Mesothelial cell of epicardium (in vitro differentiated cells): ENCODE results near the gene SPRR4. TPM values are rescaled to one million over a fixed set of nuclear protein-coding genes. Genes with fewer than 3 reads are reported as not detected.

Experiments used
- DNase-seq, 2 experiments: peaks; one replicate each; pipeline ENCODE4 v3.0.0; 2021; ENCODE audit warnings: low spot score in 2 of 2; ENCODE audit not compliant: unreplicated experiment in 2 of 2
- H3K27ac Mint-ChIP-seq: 2 replicates; pipeline ENCODE4 v1.8.0; 2021; ENCODE audit warnings: mixed read lengths
- H3K27me3 Mint-ChIP-seq: 2 replicates; pipeline ENCODE4 v1.8.0; 2021; ENCODE audit warnings: low read depth, mixed read lengths
- H3K36me3 Mint-ChIP-seq: 2 replicates; pipeline ENCODE4 v1.8.0; 2021; ENCODE audit warnings: mixed read lengths
- H3K4me1 Mint-ChIP-seq: 2 replicates; pipeline ENCODE4 v1.8.0; 2021; ENCODE audit warnings: mixed read lengths
- H3K4me3 Mint-ChIP-seq: 2 replicates; pipeline ENCODE4 v1.8.0; 2021; ENCODE audit warnings: mild to moderate bottlenecking, moderate library complexity, mixed read lengths
- H3K9me3 Mint-ChIP-seq: 2 replicates; pipeline ENCODE4 v1.8.0; 2021; ENCODE audit warnings: mixed read lengths
- CTCF ChIP-seq: fragments of 200-600 bp; sonication (generic); IDR thresholded peaks from one replicate; pipeline ENCODE4 v1.5.0; 2021; ENCODE audit warnings: antibody characterized with exemption; ENCODE audit not compliant: unreplicated experiment
- total RNA-seq: library from RNA; stranded (reverse); gene quantifications from 3 replicates; pipeline ENCODE4 v1.2.1, GENCODE V29; 2021

The SPRR4 gene
- total RNA-seq, 1 donor from 2014 or later, result not detected

- Mint-ChIP-seq H3K27me3 (peaks cover 4% of the 10 kb centered on the region), H3K4me3 (no peak within 1 kb of the TSS), H3K36me3 (no peaks in the 10 kb centered on the region), H3K27ac (no peak within 1 kb of the TSS), H3K9me3 (peaks cover 39% of the 10 kb centered on the region), H3K4me1 (no peaks in the 10 kb centered on the region)
- DNase-seq, result no peak
- TF ChIP-seq CTCF, result no peak
Measured at GRCh38 chr1:152946651-152947256, 23.7 kb upstream of the SPRR4 start, which contains the start of gene SPRR5. TSS of gene SPRR5 (plus strand) at chr1:152947206. CDS start at chr1:152948555, 1,349 bp downstream.

- Mint-ChIP-seq H3K4me3 (no peak overlapping the region), H3K27me3 (peaks cover 2% of the 10 kb centered on the region), H3K27ac (no peak overlapping the region), H3K9me3 (peaks cover 16% of the 10 kb centered on the region), H3K36me3 (no peaks in the 10 kb centered on the region), H3K4me1 (no peaks in the 10 kb centered on the region)
- no peak for TF ChIP-seq CTCF
- no peak for DNase-seq
Measured at GRCh38 chr1:152951711-152952110, 18.7 kb upstream of the SPRR4 start.

- no peak for DNase-seq
- TF ChIP-seq CTCF, result no peak
- Mint-ChIP-seq H3K4me1 (no peaks in the 10 kb centered on the region), H3K4me3 (no peak overlapping the region), H3K27me3 (no peaks in the 10 kb centered on the region), H3K36me3 (no peaks in the 10 kb centered on the region), H3K9me3 (peaks cover 27% of the 10 kb centered on the region), H3K27ac (no peak overlapping the region)
Measured at GRCh38 chr1:152953761-152954160, 16.7 kb upstream of the SPRR4 start.

- DNase-seq, result no peak
- no peaks in the 10 kb centered on the region for H3K4me1 Mint-ChIP-seq
- H3K4me3 Mint-ChIP-seq, result no peak overlapping the region
- no peak for TF ChIP-seq CTCF
- H3K9me3 Mint-ChIP-seq, result peaks cover 27% of the 10 kb centered on the region
- no peaks in the 10 kb centered on the region for H3K36me3 Mint-ChIP-seq
- no peaks in the 10 kb centered on the region for H3K27me3 Mint-ChIP-seq
- H3K27ac Mint-ChIP-seq, result no peak overlapping the region
Measured at GRCh38 chr1:152954436-152954835, 16.0 kb upstream of the SPRR4 start.

- H3K4me1 Mint-ChIP-seq, result no peaks in the 10 kb centered on the region
- H3K4me3 Mint-ChIP-seq, result no peak overlapping the region
- no peak overlapping the region for H3K27ac Mint-ChIP-seq
- DNase-seq, result no peak
- H3K9me3 Mint-ChIP-seq, result peaks cover 14% of the 10 kb centered on the region
- H3K27me3 Mint-ChIP-seq, result no peaks in the 10 kb centered on the region
- no peaks in the 10 kb centered on the region for H3K36me3 Mint-ChIP-seq
- TF ChIP-seq CTCF, result no peak
Measured at GRCh38 chr1:152957561-152957960, 12.9 kb upstream of the SPRR4 start.
